ENCODE data around the gene ZNF565.
"Not testable (repeated sequence)": the region's sequence is repeated elsewhere in the genome, so short reads cannot be mapped to it uniquely, and the experiment has no call there.

Gene ZNF565

GRCh38 chr19:36173846-36174245, 40.6 kb downstream of the ZNF565 start:
- not testable (repeated sequence) for H3K4ac ChIP-seq (ENCODE audit: low read depth in 1 of 2, low read length in 2 of 2); H4K91ac ChIP-seq (ENCODE audit: low read length); H3K4me3 ChIP-seq (ENCODE audit: insufficient read depth in 1 of 2, low read depth in 1 of 2, low read length in 2 of 2); H3K23ac ChIP-seq (ENCODE audit: low read length in 2 of 2); DNase-seq; H2BK5ac ChIP-seq (ENCODE audit: low read depth, low read length, poor library complexity, severe bottlenecking); H3K27ac ChIP-seq (ENCODE audit: low read length, poor library complexity, severe bottlenecking); H3K27me3 ChIP-seq (ENCODE audit: control insufficient read depth in 1 of 2, insufficient read depth in 1 of 2, low read length in 2 of 2); H2BK120ac ChIP-seq (ENCODE audit: low read depth, low read length); H4K8ac ChIP-seq (ENCODE audit: low read length); H2BK15ac ChIP-seq (ENCODE audit: low read depth, poor library complexity, severe bottlenecking); H3K4me2 ChIP-seq (ENCODE audit: low read length, poor library complexity, severe bottlenecking); H2AFZ ChIP-seq (ENCODE audit: low read depth, low read length); H3K14ac ChIP-seq (ENCODE audit: low read length in 2 of 2); H3K9ac ChIP-seq (ENCODE audit: low read length); H3K79me1 ChIP-seq (replicated peaks; ENCODE audit: low read length, poor library complexity, severe bottlenecking); H3K4me1 ChIP-seq (ENCODE audit: control insufficient read depth, insufficient read depth, low read depth, low read length); H3K36me3 ChIP-seq (ENCODE audit: control insufficient read depth in 1 of 2, insufficient read depth in 2 of 2, low read depth in 1 of 2, low read length in 2 of 2); H3K18ac ChIP-seq (ENCODE audit: low read depth in 1 of 2, low read length in 2 of 2); H3K9me3 ChIP-seq (ENCODE audit: control insufficient read depth, low read length); H2AK5ac ChIP-seq (ENCODE audit: low read length, severe bottlenecking); H2BK12ac ChIP-seq (ENCODE audit: low read length in 2 of 2)
- WGBS: 89% methylated on average over 6 of the region's 8 CpGs

- Histone ChIP-seq H3K79me1 (replicated peaks; ENCODE audit: low read length, poor library complexity, severe bottlenecking) (no peaks in the 10 kb centered on the region), H2AFZ (ENCODE audit: low read depth, low read length) (no peak overlapping the region), H3K27me3 (ENCODE audit: control insufficient read depth in 1 of 2, insufficient read depth in 1 of 2, low read length in 2 of 2) (no peaks in the 10 kb centered on the region), H3K4ac (ENCODE audit: low read depth in 1 of 2, low read length in 2 of 2) (no peak overlapping the region), H2BK120ac (ENCODE audit: low read depth, low read length) (no peak overlapping the region), H4K91ac (ENCODE audit: low read length) (no peak overlapping the region), H3K4me2 (ENCODE audit: low read length, poor library complexity, severe bottlenecking) (no peak overlapping the region), H3K4me3 (ENCODE audit: insufficient read depth in 1 of 2, low read depth in 1 of 2, low read length in 2 of 2) (no peak overlapping the region), H2BK15ac (ENCODE audit: low read depth, poor library complexity, severe bottlenecking) (no peak overlapping the region), H2BK5ac (ENCODE audit: low read depth, low read length, poor library complexity, severe bottlenecking) (no peak overlapping the region), H3K23ac (ENCODE audit: low read length in 2 of 2) (no peak overlapping the region), H3K9ac (ENCODE audit: low read length) (no peak overlapping the region), H2BK12ac (ENCODE audit: low read length in 2 of 2) (no peak overlapping the region), H2AK5ac (ENCODE audit: low read length, severe bottlenecking) (no peak overlapping the region), H3K27ac (ENCODE audit: low read length, poor library complexity, severe bottlenecking) (no peak overlapping the region), H3K4me1 (ENCODE audit: control insufficient read depth, insufficient read depth, low read depth, low read length) (peaks cover 3% of the 10 kb centered on the region), H4K8ac (ENCODE audit: low read length) (no peak overlapping the region), H3K14ac (ENCODE audit: low read length in 2 of 2) (no peak overlapping the region), H3K18ac (ENCODE audit: low read depth in 1 of 2, low read length in 2 of 2) (no peak overlapping the region), H3K9me3 (ENCODE audit: control insufficient read depth, low read length) (no peaks in the 10 kb centered on the region), H3K36me3 (ENCODE audit: control insufficient read depth in 1 of 2, insufficient read depth in 2 of 2, low read depth in 1 of 2, low read length in 2 of 2) (no peaks in the 10 kb centered on the region)
- DNase-seq: no peak
- WGBS: 86% methylated on average over 4 of the region's 5 CpGs
Measured at GRCh38 chr19:36172852-36173251, 41.6 kb downstream of the ZNF565 start.

- Histone ChIP-seq H2AFZ (ENCODE audit: low read depth, low read length) (no peak overlapping the region), H3K27me3 (ENCODE audit: control insufficient read depth in 1 of 2, insufficient read depth in 1 of 2, low read length in 2 of 2) (no peaks in the 10 kb centered on the region), H3K4ac (ENCODE audit: low read depth in 1 of 2, low read length in 2 of 2) (no peak overlapping the region), H3K4me2 (ENCODE audit: low read length, poor library complexity, severe bottlenecking) (no peak overlapping the region), H2BK5ac (ENCODE audit: low read depth, low read length, poor library complexity, severe bottlenecking) (no peak overlapping the region), H2BK120ac (ENCODE audit: low read depth, low read length) (no peak overlapping the region), H2BK15ac (ENCODE audit: low read depth, poor library complexity, severe bottlenecking) (no peak overlapping the region), H2AK5ac (ENCODE audit: low read length, severe bottlenecking) (no peak overlapping the region), H2BK12ac (ENCODE audit: low read length in 2 of 2) (no peak overlapping the region), H3K9me3 (ENCODE audit: control insufficient read depth, low read length) (no peaks in the 10 kb centered on the region), H3K23ac (ENCODE audit: low read length in 2 of 2) (no peak overlapping the region), H4K91ac (ENCODE audit: low read length) (no peak overlapping the region), H3K27ac (ENCODE audit: low read length, poor library complexity, severe bottlenecking) (no peak overlapping the region), H3K4me1 (ENCODE audit: control insufficient read depth, insufficient read depth, low read depth, low read length) (peaks cover 3% of the 10 kb centered on the region), H3K36me3 (ENCODE audit: control insufficient read depth in 1 of 2, insufficient read depth in 2 of 2, low read depth in 1 of 2, low read length in 2 of 2) (peaks cover 3 to 8% of the 10 kb centered on the region in 2 experiments), H3K4me3 (ENCODE audit: insufficient read depth in 1 of 2, low read depth in 1 of 2, low read length in 2 of 2) (no peak overlapping the region), H3K18ac (ENCODE audit: low read depth in 1 of 2, low read length in 2 of 2) (no peak overlapping the region), H3K79me1 (replicated peaks; ENCODE audit: low read length, poor library complexity, severe bottlenecking) (no peaks in the 10 kb centered on the region), H3K14ac (ENCODE audit: low read length in 2 of 2) (no peak overlapping the region), H3K9ac (ENCODE audit: low read length) (peak overlapping the region; percentile 29), H4K8ac (ENCODE audit: low read length) (no peak overlapping the region)
- 53% methylated on average over 9 of the region's 9 CpGs for WGBS
- DNase-seq: no peak
Measured at GRCh38 chr19:36169084-36169760, 45.2 kb downstream of the ZNF565 start.

- DNase-seq: no peak
- H3K9ac ChIP-seq (ENCODE audit: low read length): no peak overlapping the region
- H4K91ac ChIP-seq (ENCODE audit: low read length): no peak overlapping the region
- no peak overlapping the region for H2BK15ac ChIP-seq (ENCODE audit: low read depth, poor library complexity, severe bottlenecking)
- no peak overlapping the region for H4K8ac ChIP-seq (ENCODE audit: low read length)
- no peak overlapping the region for H3K14ac ChIP-seq (ENCODE audit: low read length in 2 of 2)
- no peak overlapping the region for H2BK5ac ChIP-seq (ENCODE audit: low read depth, low read length, poor library complexity, severe bottlenecking)
- H2AFZ ChIP-seq (ENCODE audit: low read depth, low read length): no peak overlapping the region
- no peak overlapping the region for H2AK5ac ChIP-seq (ENCODE audit: low read length, severe bottlenecking)
- H3K27ac ChIP-seq (ENCODE audit: low read length, poor library complexity, severe bottlenecking): no peak overlapping the region
- no peak overlapping the region for H2BK12ac ChIP-seq (ENCODE audit: low read length in 2 of 2)
- H3K27me3 ChIP-seq (ENCODE audit: control insufficient read depth in 1 of 2, insufficient read depth in 1 of 2, low read length in 2 of 2): no peaks in the 10 kb centered on the region
- WGBS: 98% methylated on average over 12 of the region's 12 CpGs
- no peaks in the 10 kb centered on the region for H3K4me1 ChIP-seq (ENCODE audit: control insufficient read depth, insufficient read depth, low read depth, low read length)
- no peak overlapping the region for H2BK120ac ChIP-seq (ENCODE audit: low read depth, low read length)
- H3K9me3 ChIP-seq (ENCODE audit: control insufficient read depth, low read length): no peaks in the 10 kb centered on the region
- H3K23ac ChIP-seq (ENCODE audit: low read length in 2 of 2): no peak overlapping the region
- no peak overlapping the region for H3K4ac ChIP-seq (ENCODE audit: low read depth in 1 of 2, low read length in 2 of 2)
- peaks cover 3% of the 10 kb centered on the region for H3K79me1 ChIP-seq (replicated peaks; ENCODE audit: low read length, poor library complexity, severe bottlenecking)
- H3K4me3 ChIP-seq (ENCODE audit: insufficient read depth in 1 of 2, low read depth in 1 of 2, low read length in 2 of 2): no peak overlapping the region
- no peak overlapping the region for H3K18ac ChIP-seq (ENCODE audit: low read depth in 1 of 2, low read length in 2 of 2)
- peaks cover 8 to 20% of the 10 kb centered on the region in 2 experiments for H3K36me3 ChIP-seq (ENCODE audit: control insufficient read depth in 1 of 2, insufficient read depth in 2 of 2, low read depth in 1 of 2, low read length in 2 of 2)
- H3K4me2 ChIP-seq (ENCODE audit: low read length, poor library complexity, severe bottlenecking): no peak overlapping the region
Measured at GRCh38 chr19:36163813-36164212, 50.7 kb downstream of the ZNF565 start.

Measured in mesenchymal stem cell (in vitro differentiated cells and primary cell).